ENCODE measurements around the gene CYB5A.

Gene CYB5A

DNA sequence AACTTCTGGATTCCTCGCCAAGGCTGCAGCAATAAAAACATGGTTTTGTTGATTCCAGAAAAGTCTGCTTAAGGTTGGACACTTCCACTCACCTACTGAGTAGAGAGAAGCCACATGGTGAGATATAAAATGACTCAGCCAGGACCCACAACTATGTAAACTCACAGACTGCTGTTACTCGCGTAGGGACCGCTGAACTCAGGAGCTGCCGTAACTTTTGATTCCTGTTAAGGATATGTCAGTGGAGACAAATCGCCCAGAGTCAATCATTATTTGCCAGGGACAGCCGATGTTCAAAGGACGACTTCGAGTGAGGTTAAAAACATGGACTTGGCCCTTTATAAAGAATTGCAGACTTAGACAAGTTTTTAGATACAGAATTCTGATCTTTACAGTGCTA, 25.6 kb downstream of the CYB5A start:
- TF ChIP-seq, protein P1, sequence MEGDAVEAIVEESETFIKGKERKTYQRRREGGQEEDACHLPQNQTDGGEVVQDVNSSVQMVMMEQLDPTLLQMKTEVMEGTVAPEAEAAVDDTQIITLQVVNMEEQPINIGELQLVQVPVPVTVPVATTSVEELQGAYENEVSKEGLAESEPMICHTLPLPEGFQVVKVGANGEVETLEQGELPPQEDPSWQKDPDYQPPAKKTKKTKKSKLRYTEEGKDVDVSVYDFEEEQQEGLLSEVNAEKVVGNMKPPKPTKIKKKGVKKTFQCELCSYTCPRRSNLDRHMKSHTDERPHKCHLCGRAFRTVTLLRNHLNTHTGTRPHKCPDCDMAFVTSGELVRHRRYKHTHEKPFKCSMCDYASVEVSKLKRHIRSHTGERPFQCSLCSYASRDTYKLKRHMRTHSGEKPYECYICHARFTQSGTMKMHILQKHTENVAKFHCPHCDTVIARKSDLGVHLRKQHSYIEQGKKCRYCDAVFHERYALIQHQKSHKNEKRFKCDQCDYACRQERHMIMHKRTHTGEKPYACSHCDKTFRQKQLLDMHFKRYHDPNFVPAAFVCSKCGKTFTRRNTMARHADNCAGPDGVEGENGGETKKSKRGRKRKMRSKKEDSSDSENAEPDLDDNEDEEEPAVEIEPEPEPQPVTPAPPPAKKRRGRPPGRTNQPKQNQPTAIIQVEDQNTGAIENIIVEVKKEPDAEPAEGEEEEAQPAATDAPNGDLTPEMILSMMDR (conservative IDR thresholded peaks at IDR 0.05; ENCODE audit: low read depth, low read length) = no peak
- DNase-seq (ENCODE audit: low read depth) = no peak
- no peak overlapping the region for H3K4me3 ChIP-seq (ENCODE audit: low read length)

DNA sequence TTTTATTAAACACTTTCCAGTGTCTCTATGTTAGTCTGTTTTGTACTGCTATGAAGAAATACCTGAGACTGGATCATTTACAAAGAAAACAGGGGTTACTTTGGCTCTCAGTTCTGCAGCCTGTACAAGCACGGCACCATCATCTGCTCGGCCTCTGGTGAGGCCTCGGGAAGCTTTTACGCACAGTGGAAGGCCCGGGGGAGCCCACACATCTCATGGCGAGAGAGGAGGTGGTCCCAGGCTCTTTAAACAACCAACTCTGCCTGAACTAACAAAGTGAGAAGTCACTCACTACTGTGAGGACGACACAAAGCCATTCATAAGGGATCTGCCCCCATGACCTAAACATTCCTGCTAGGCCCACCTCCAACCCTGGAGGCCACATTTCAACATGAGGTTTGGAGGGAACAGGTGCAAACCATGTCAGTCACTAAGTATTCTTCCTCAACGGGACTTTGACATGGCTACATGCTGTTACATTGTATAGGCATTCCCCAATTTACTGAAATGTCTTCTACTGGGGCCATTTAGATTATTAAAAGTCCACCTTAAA, 26.1 kb downstream of the CYB5A start:
- TF ChIP-seq, protein P1 (conservative IDR thresholded peaks at IDR 0.05; ENCODE audit: low read depth, low read length) = no peak
- no peak for DNase-seq (ENCODE audit: low read depth)
- H3K4me3 ChIP-seq (ENCODE audit: low read length) = no peak overlapping the region

DNA sequence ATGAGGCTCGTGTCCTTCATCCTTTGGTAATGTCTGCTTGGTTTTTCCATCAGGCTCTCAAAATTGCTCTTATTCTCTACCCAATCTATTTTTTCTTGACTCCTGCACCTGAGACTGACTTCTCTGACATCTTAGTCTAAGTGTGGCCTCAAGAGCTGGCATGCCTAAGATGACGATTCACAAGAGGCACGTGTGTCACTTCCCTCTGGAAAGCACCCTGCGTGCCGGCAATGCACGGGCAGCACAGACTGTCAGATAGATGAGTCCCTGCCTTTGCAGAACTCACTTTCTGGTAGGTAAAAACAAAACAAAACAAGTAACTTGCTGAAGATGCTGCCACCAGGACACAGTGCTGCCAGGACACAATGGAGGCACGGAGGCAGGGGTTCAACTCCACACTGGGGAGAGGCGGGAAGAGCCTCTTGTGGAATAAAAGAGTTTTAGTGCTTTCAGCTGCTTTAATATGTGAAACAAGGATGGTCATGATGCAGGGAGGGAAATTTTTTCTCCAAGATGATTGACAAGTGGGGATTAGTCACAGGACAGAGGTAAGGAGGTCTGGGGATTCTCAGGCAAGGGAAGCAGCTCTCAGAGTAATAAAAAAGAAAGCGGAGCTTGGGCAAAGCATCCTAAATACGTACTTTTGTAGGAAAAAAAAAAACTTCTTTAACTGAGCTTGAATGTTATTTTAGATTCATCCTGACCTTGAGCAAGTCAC, 27.3 kb downstream of the CYB5A start:
- no peak for DNase-seq (ENCODE audit: low read depth)
- H3K4me3 ChIP-seq (ENCODE audit: low read length) = no peak overlapping the region
- TF ChIP-seq, protein P1 (conservative IDR thresholded peaks at IDR 0.05; ENCODE audit: low read depth, low read length) = no peak

DNA sequence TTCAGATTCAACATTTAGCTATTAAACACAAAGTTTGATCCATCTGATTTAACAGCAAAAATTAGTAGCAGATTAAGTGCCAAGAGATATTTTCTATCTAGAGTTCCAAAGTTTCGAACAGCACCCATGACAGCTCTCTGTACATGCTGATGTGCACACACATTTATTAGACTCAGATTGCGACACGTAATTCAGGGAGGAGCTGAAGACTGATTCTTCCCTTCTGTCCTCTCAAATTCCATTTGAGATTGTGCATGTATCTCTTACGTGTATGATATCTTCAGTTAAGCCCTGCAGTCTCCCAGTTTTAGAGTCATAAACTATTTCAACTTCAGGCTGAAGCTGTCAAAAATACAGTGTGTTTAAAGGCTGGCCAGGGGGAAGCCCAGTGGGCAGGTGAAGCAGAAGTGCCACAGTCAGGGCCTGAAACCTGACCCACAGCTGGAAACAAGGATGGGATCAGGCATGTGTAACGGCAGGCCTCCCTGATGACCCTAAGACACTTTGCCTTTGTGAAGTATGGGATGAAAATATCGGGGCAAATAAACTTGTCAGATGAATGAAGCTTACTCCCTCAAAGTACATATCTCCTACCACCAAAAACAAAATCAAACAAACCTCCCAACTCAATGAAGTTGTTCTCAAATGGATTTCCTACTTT, 30.6 kb downstream of the CYB5A start:
- no peak for DNase-seq (ENCODE audit: low read depth)
- TF ChIP-seq, protein P1 (conservative IDR thresholded peaks at IDR 0.05; ENCODE audit: low read depth, low read length) = no peak
- H3K4me3 ChIP-seq (ENCODE audit: low read length) = no peak overlapping the region

DNA sequence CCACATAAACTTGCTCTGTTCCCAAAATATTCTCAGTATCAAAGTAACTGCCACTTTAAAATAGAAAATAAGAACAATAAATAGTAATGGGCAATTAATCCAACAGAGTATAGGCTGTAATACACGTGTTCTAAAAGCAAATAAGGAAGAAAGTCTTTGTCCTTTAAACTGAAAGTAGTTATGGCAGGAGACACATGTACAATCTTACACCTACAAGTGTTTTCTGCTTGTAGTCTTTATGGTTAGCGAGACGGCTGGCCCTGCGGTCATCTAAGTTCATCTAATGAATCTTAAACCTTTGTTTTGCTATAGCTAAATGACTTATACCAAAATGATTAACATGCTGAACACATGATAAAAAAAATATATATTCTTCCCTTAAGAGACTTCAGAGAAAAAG, 32.4 kb downstream of the CYB5A start:
- TF ChIP-seq, protein P1 (conservative IDR thresholded peaks at IDR 0.05; ENCODE audit: low read depth, low read length) = no peak
- no peak for DNase-seq (ENCODE audit: low read depth)
- H3K4me3 ChIP-seq (ENCODE audit: low read length) = no peak overlapping the region

DNA sequence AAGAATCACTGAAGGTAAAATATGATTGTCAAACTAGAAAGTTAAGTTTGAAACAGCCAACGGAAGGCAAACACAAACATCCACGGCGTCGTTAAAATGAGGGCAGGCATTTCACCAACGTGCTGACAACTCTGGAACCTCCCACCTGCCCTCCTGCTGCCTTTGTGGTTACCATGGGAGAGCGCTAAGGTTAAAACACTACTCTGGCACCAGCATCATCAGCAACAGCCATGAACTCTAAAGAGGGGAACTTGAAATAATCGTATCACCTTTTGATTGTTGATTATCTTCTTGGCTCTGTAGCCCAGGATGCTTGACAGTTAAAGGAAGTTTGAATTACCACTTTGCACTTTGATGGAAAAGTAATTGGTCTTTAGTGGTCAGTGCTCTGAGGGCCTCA, 34.7 kb downstream of the CYB5A start:
- no peak overlapping the region for H3K4me3 ChIP-seq (ENCODE audit: low read length)
- no peak for DNase-seq (ENCODE audit: low read depth)
- TF ChIP-seq, protein P1 (conservative IDR thresholded peaks at IDR 0.05; ENCODE audit: low read depth, low read length) = no peak

DNA sequence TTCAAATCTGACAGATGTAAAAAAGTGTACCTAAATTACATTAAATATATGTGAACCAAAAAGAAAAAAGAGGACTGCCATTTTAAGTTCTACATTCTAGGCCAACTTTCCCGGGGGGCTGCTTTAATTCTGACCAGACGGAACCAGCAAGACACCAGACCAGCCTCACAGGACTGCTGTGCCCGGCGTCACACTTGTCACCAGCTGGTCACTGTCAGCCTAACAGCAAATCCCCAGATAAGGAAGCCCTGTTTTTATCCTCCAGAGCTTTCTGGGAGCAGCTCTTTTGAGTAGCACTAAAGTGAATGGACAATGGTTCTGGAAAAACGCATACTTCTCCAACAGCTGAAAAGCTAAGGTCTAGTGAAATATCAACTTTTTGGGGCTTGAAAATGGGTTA, 35.6 kb downstream of the CYB5A start:
- TF ChIP-seq, protein P1 (conservative IDR thresholded peaks at IDR 0.05; ENCODE audit: low read depth, low read length) = no peak
- H3K4me3 ChIP-seq (ENCODE audit: low read length) = no peak overlapping the region
- DNase-seq (ENCODE audit: low read depth) = no peak
